Testis (tissue), 3 donors: ENCODE results near the gene LIPT1. TPM values are rescaled to one million over a fixed set of nuclear protein-coding genes. Genes with fewer than 3 reads are reported as not detected.

Experiments used
- DNase-seq: peaks from one replicate; pipeline ENCODE4 v3.0.0-alpha.2; 2019
- H3K27ac ChIP-seq, 2 donors: fragments of 200-600 bp; sonication (generic); one replicate each; pipeline ENCODE4 v1.5.1; 2019
- H3K27me3 ChIP-seq: fragments of 200-600 bp; sonication (generic); one replicate; pipeline ENCODE4 v1.5.1; 2019
- H3K36me3 ChIP-seq: fragments of 200-600 bp; sonication (generic); one replicate; pipeline ENCODE4 v1.5.1; 2017; ENCODE audit warnings: low read depth; ENCODE audit errors: missing control alignments
- H3K4me1 ChIP-seq: fragments of 200-600 bp; sonication (generic); one replicate; pipeline ENCODE4 v1.5.1; 2019
- H3K4me3 ChIP-seq, 2 donors: fragments of 200-600 bp; sonication (generic); one replicate each; pipeline ENCODE4 v1.5.1; 2017 to 2019
- H3K9me3 ChIP-seq: fragments of 200-600 bp; sonication (generic); one replicate; pipeline ENCODE4 v1.5.1; 2017
- POLR2A ChIP-seq: fragments of 450-650 bp; IDR thresholded peaks from one replicate; pipeline ENCODE4 v1.6.1; 2017; ENCODE audit warnings: antibody characterized with exemption, mild to moderate bottlenecking, moderate library complexity
- whole genome bisulfite sequencing, 2 donors: methylation state at CpG; one replicate each; pipeline ENCODE4 v1.1.5; 2018; 5-methylcytosine and 5-hydroxymethylcytosine counted together
- intact Hi-C: fragments of 100-400 bp; cut with DNase I; formaldehyde crosslinking; loops from one replicate; pipeline ENCODE4 v1.15.1; 2023; ENCODE audit warnings: low total_unique reads
- polyA plus RNA-seq: library from polyadenylated mRNA; stranded (reverse); fragments of 350-450 nt; fragmentation: Illumina TruSeq; extraction: RNeasy Lipid Tissue Mini Kit (QIAGEN cat#74804); gene quantifications from one replicate; pipeline ENCODE4 v1.2.3, GENCODE V29; 2014; ENCODE audit warnings: low read depth, low replicate concordance; ENCODE audit not compliant: insufficient read depth
- small RNA-seq, 2 donors: library from RNA; depleted of rRNA; stranded (forward); fragments of <200 nt; gene quantifications; one replicate each; pipeline ENCODE3, GENCODE V24; 2016
- total RNA-seq, 2 donors: library from RNA; depleted of rRNA; stranded (reverse); fragments of >200 nt; gene quantifications; one replicate each; pipeline ENCODE4 v1.2.3, GENCODE V29; 2016
- TF ChIP-seq, protein P1 (sequence below), 3 experiments: fragments of 450-650 bp in 2 of 3; fragments of 200-600 bp in 1 of 3; sonication (generic) in 1 of 3; IDR thresholded peaks; one replicate each; pipeline ENCODE4 v1.5.1; 2016 to 2019; ENCODE audit warnings: antibody characterized with exemption in 3 of 3, mild to moderate bottlenecking in 2 of 3, moderate library complexity in 1 of 3

LIPT1 gene
- total and polyA plus RNA-seq, 3 donors from 2014 or later, result 12.8 to 23.2 (median 14.1) TPM

- TF ChIP-seq, protein P1, sequence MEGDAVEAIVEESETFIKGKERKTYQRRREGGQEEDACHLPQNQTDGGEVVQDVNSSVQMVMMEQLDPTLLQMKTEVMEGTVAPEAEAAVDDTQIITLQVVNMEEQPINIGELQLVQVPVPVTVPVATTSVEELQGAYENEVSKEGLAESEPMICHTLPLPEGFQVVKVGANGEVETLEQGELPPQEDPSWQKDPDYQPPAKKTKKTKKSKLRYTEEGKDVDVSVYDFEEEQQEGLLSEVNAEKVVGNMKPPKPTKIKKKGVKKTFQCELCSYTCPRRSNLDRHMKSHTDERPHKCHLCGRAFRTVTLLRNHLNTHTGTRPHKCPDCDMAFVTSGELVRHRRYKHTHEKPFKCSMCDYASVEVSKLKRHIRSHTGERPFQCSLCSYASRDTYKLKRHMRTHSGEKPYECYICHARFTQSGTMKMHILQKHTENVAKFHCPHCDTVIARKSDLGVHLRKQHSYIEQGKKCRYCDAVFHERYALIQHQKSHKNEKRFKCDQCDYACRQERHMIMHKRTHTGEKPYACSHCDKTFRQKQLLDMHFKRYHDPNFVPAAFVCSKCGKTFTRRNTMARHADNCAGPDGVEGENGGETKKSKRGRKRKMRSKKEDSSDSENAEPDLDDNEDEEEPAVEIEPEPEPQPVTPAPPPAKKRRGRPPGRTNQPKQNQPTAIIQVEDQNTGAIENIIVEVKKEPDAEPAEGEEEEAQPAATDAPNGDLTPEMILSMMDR (IDR thresholded peaks at IDR 0.05), result no peak
- TF ChIP-seq POLR2A, result no peak
- WGBS, 2 donors, result 85 to 92% methylated on average over 6 of the region's 6 CpGs
- H3K4me1 ChIP-seq, result no peaks in the 10 kb centered on the region
- H3K27ac ChIP-seq, result no peak overlapping the region
- no peak for DNase-seq
- no peak overlapping the region for H3K4me3 ChIP-seq
- intact Hi-C loops, result no loop called here
- H3K9me3 ChIP-seq, result no peaks in the 10 kb centered on the region
- H3K27me3 ChIP-seq, result no peaks in the 10 kb centered on the region
- H3K36me3 ChIP-seq, result no peaks in the 10 kb centered on the region
Observed at GRCh38 chr2:99198103-99198841, 43.5 kb downstream of the LIPT1 start.

GRCh38 chr2:99200076-99200800 is 45.5 kb downstream of the LIPT1 start:
- H3K36me3 ChIP-seq, result no peaks in the 10 kb centered on the region
- intact Hi-C loops, result no loop called here
- WGBS, 2 donors, result 85 to 88% methylated on average over 7 of the region's 7 CpGs
- no peaks in the 10 kb centered on the region for H3K4me1 ChIP-seq
- no peak overlapping the region for H3K27ac ChIP-seq
- H3K4me3 ChIP-seq, result no peak overlapping the region
- H3K27me3 ChIP-seq, result no peaks in the 10 kb centered on the region
- H3K9me3 ChIP-seq, result no peaks in the 10 kb centered on the region
- no peak for DNase-seq
- TF ChIP-seq POLR2A, result no peak
- TF ChIP-seq, protein P1 (IDR thresholded peaks at IDR 0.05), result no peak

DNA sequence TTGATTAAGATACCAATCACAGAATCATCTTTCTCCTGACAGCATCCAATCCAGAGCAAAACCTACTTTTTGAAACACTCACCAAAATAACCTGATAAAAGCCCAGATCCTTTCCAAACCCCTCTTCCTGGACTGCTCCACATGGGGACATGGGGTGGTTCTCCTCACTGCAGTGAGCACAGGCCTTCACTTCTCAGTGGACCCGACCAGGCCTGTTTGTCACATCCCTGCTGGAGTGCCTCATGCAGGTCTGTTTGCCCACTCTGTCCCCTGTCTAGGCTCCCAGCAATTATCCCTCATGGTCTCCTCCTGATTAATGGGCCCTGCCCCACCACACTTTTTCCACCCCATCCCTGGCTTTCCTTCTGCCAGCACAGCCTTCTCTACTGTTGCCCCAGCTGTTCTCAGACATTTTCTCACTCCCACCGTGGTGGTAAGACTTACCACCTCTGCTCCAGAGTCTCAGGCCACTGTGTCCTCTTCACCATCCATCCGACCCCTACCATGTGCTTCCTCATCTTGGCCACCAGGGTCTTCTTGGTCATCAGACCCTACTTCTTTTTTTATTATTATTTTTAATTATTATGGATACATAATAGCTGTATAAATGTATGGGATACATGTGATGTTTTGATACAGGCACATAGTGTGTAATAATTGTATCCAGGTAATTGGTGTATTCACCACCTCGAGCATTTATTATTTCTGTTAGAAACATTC is 47.4 kb downstream of the LIPT1 start:
- no peaks in the 10 kb centered on the region for H3K4me1 ChIP-seq

GRCh38 chr2:99205491-99205890 is 50.7 kb downstream of the LIPT1 start:
- no peaks in the 10 kb centered on the region for H3K36me3 ChIP-seq
- DNase-seq, result no peak
- H3K27ac ChIP-seq, result no peak overlapping the region
- H3K4me1 ChIP-seq, result no peaks in the 10 kb centered on the region
- WGBS, 2 donors, result 92 to 95% methylated on average over 5 of the region's 5 CpGs
- H3K9me3 ChIP-seq, result no peaks in the 10 kb centered on the region
- no peak overlapping the region for H3K4me3 ChIP-seq
- TF ChIP-seq, protein P1 (IDR thresholded peaks at IDR 0.05), result no peak
- no peak for TF ChIP-seq POLR2A
- no peaks in the 10 kb centered on the region for H3K27me3 ChIP-seq
- intact Hi-C loops, result no loop called here

More for the DNA sequence above, 47.4 kb downstream of the LIPT1 start:
- Histone ChIP-seq H3K36me3 (no peaks in the 10 kb centered on the region), H3K27ac (no peak overlapping the region), H3K4me3 (no peak overlapping the region), H3K9me3 (no peaks in the 10 kb centered on the region), H3K27me3 (no peaks in the 10 kb centered on the region)
- WGBS, 2 donors, result 91% methylated on average over 4 of the region's 4 CpGs
- DNase-seq, result no peak
- intact Hi-C loops, result no loop called here
- no peak for TF ChIP-seq POLR2A
- TF ChIP-seq, protein P1 (IDR thresholded peaks at IDR 0.05), result peak in 1 of 3 experiments; percentile 24

Small RNA genes lying within 50 kb of the gene (small RNA-seq; reads per million reads assigned to genes)
- gene AC092587.1, result 0 reads per million in 2 donors

Other genes with a start within 250 kb of the LIPT1 start
- gene CRACDL, start 218.7 kb upstream of the LIPT1 start, total RNA-seq, result 10 to 100 TPM; 29.1 to 30.4 TPM
- gene CRACDL, start 218.7 kb upstream of the LIPT1 start, polyA plus RNA-seq, result 8.4 TPM
- gene C2orf15, start 13.3 kb upstream of the LIPT1 start, total RNA-seq, result 1 to 10 TPM; 1.7 to 3.1 TPM
- gene C2orf15, start 13.3 kb upstream of the LIPT1 start, polyA plus RNA-seq, result 2.1 TPM
- gene TSGA10, start within 50 bp of the LIPT1 start, total RNA-seq, result 100 to 1,000 TPM in 1 of 2 donors, 10 to 100 TPM in 1; 42.4 to 110 TPM
- 85.6 TPM for gene TSGA10, start within 50 bp of the LIPT1 start, polyA plus RNA-seq
- gene MITD1, start 26.1 kb downstream of the LIPT1 start, total RNA-seq, result 10 to 100 TPM; 17.8 to 24.7 TPM
- gene MITD1, start 26.1 kb downstream of the LIPT1 start, polyA plus RNA-seq, result 12.5 TPM
- 10 to 100 TPM; 19.1 to 26.3 TPM for gene MRPL30, start 26.2 kb downstream of the LIPT1 start, total RNA-seq
- gene MRPL30, start 26.2 kb downstream of the LIPT1 start, polyA plus RNA-seq, result 17.3 TPM
- 1 to 10 TPM in 1 of 2 donors, under 1 TPM in 1; 0.43 to 1.7 TPM for gene LYG2, start 100.7 kb downstream of the LIPT1 start, total RNA-seq
- not detected for gene LYG2, start 100.7 kb downstream of the LIPT1 start, polyA plus RNA-seq
- 1 to 10 TPM; 3.3 to 5.8 TPM for gene LYG1, start 146.2 kb downstream of the LIPT1 start, total RNA-seq
- gene LYG1, start 146.2 kb downstream of the LIPT1 start, polyA plus RNA-seq, result 2.9 TPM
- gene TXNDC9, start 181.4 kb downstream of the LIPT1 start, total RNA-seq, result 10 to 100 TPM; 31.5 to 38.4 TPM
- 29.2 TPM for gene TXNDC9, start 181.4 kb downstream of the LIPT1 start, polyA plus RNA-seq
- gene EIF5B, start 182.4 kb downstream of the LIPT1 start, total RNA-seq, result 10 to 100 TPM; 38.1 to 66.8 TPM
- 12.2 TPM for gene EIF5B, start 182.4 kb downstream of the LIPT1 start, polyA plus RNA-seq